Spleen (tissue), 11 donors: Measurements from ENCODE around the gene BLTP3B. TPM values are rescaled to one million over a fixed set of nuclear protein-coding genes. Genes with fewer than 3 reads are reported as not detected.

Experiments
- DNase-seq: peaks from one replicate; pipeline ENCODE4 v3.0.0-alpha.2; 2020
- H3K27ac ChIP-seq, 8 donors: fragments of 200-600 bp; sonication (generic) in 7 of 8; 1 replicate in 4 of 8; 2 replicates in 4 of 8; pipeline versions ENCODE4 v1.5.0 to v1.8.0; 2016 to 2021; ENCODE audit warnings: inconsistent platforms in 4 of 8, mild to moderate bottlenecking in 4 of 8, moderate library complexity in 1 of 8
- H3K27me3 ChIP-seq, 7 donors: fragments of 200-600 bp; sonication (generic) in 6 of 7; replicated peaks in 1 of 7; 1 replicate in 4 of 7; 2 replicates in 3 of 7; pipeline versions ENCODE4 v1.5.0 to v1.8.0; 2016 to 2021; ENCODE audit warnings: inconsistent platforms in 3 of 7, mild to moderate bottlenecking in 1 of 7
- H3K36me3 ChIP-seq, 6 donors: fragments of 200-600 bp; sonication (generic) in 5 of 6; 1 replicate in 4 of 6; 2 replicates in 2 of 6; pipeline versions ENCODE4 v1.5.0 to v1.8.0; 2016 to 2021; ENCODE audit warnings: inconsistent platforms in 2 of 6
- H3K4me1 ChIP-seq, 6 donors: fragments of 200-600 bp; sonication (generic) in 5 of 6; 1 replicate in 3 of 6; 2 replicates in 3 of 6; pipeline versions ENCODE4 v1.5.0 to v1.8.0; 2016 to 2021; ENCODE audit warnings: inconsistent platforms in 3 of 6
- H3K4me3 ChIP-seq, 8 donors: fragments of 200-600 bp; sonication (generic) in 7 of 8; 1 replicate in 4 of 8; 2 replicates in 4 of 8; pipeline versions ENCODE4 v1.5.0 to v1.8.0; 2016 to 2021; ENCODE audit warnings: inconsistent platforms in 4 of 8, mild to moderate bottlenecking in 4 of 8, moderate library complexity in 2 of 8
- H3K9me3 ChIP-seq, 8 donors: fragments of 200-600 bp; sonication (generic) in 7 of 8; 1 replicate in 4 of 8; 2 replicates in 4 of 8; pipeline versions ENCODE4 v1.5.0 to v1.8.0; 2016 to 2021; ENCODE audit warnings: inconsistent platforms in 4 of 8
- CTCF ChIP-seq, 11 experiments: fragments of 200-600 bp in 7 of 11; fragments of 450-650 bp in 4 of 11; sonication (generic) in 4 of 11; IDR thresholded peaks in 8 of 11; conservative IDR thresholded peaks in 3 of 11; 1 replicate in 7 of 11; 2 replicates in 4 of 11; pipeline versions ENCODE4 v1.4.0 to v1.8.0; 2016 to 2021; ENCODE audit warnings: antibody characterized with exemption in 11 of 11, inconsistent platforms in 4 of 11, mild to moderate bottlenecking in 1 of 11
- POLR2A ChIP-seq, 3 donors: fragments of 450-650 bp; IDR thresholded peaks; one replicate each; pipeline ENCODE4 v1.5.1; 2017; ENCODE audit warnings: antibody characterized with exemption in 3 of 3, mild to moderate bottlenecking in 1 of 3
- POLR2AphosphoS5 ChIP-seq, 3 donors: sonication (generic); formaldehyde crosslinking; IDR thresholded peaks; one replicate each; pipeline ENCODE4 v1.5.1; 2017; ENCODE audit warnings: antibody characterized with exemption in 3 of 3
- WGBS, 5 donors: extraction: QIAGEN DNeasy Blood & Tissue Kit in 3 of 5; methylation state at CpG; one replicate each; pipeline versions ENCODE4 v1.1.5 to v1.1.7; 2013 to 2018; 5-methylcytosine and 5-hydroxymethylcytosine counted together
- intact Hi-C: fragments of 100-400 bp; cut with DNase I; formaldehyde crosslinking; loops from one replicate; pipeline ENCODE4 v1.15.0; 2023; ENCODE audit warnings: low total_unique reads
- microRNA-seq, 3 donors: library from miRNA; unstranded; fragments of <30 nt; microRNA quantifications; one replicate each; pipeline versions ENCODE4 to v1.1.0, GENCODE V29; 2019 to 2020
- polyA plus RNA-seq, 3 donors: library from polyadenylated mRNA; stranded (reverse); fragments of 200-250 nt; gene quantifications; one replicate each; pipeline ENCODE4 v1.2.1, GENCODE V29; 2013
- small RNA-seq, 4 donors: library from RNA; depleted of rRNA; stranded (forward); fragments of <200 nt; gene quantifications; one replicate each; pipeline ENCODE3, GENCODE V24; 2016
- total RNA-seq, 7 donors: library from RNA; depleted of rRNA in 3 of 7; stranded (reverse); fragments of >200 nt in 3 of 7; fragmentation: NEBNext Ultra II Directional in 4 of 7; extraction: Animal tissue kit (Norgen Biotek cat#: 25700) in 4 of 7; gene quantifications; one replicate each; pipeline versions ENCODE4 v1.1.0 to v1.2.1, GENCODE V29; 2016 to 2021
- donor health status: healthy with polysubstance abuse.
- donor health status: DM: no; HTN: no; CAD: no; lungs with moderate emphysema.
- donor health status: DM: no; HTN: no; CAD: no.
- donor health status: Bipolar disorder and iron deficiency.
- donor health status: healthy.
- donor health status: DM: no; HTN: no; CAD: no.
- donor health status: DM: yes; HTN: yes; CAD: no.

BLTP3B gene
- total and polyA plus RNA-seq, 10 donors: 3.8 to 42.5 (median 31.9) TPM

- TF ChIP-seq CTCF (IDR thresholded peaks at IDR 0.05 in 8 of 11, conservative IDR thresholded peaks at IDR 0.05 in 3 of 11): no peak
- no peak for TF ChIP-seq POLR2AphosphoS5 (IDR thresholded peaks at IDR 0.05)
- no peak for TF ChIP-seq POLR2A (IDR thresholded peaks at IDR 0.05)
- Histone ChIP-seq H3K4me1 (peaks cover 0 to 23% (median 3%) of the 10 kb centered on the region in 6 donors), H3K9me3 (peaks cover 0 to 7% (median 0%) of the 10 kb centered on the region in 8 donors), H3K27me3 (no peaks in the 10 kb centered on the region), H3K36me3 (peaks cover 0 to 40% (median 6%) of the 10 kb centered on the region in 6 donors), H3K4me3 (no peak overlapping the region), H3K27ac (no peak overlapping the region)
- intact Hi-C loops: no loop called here
- WGBS, 5 donors: 95 to 98% (median 98%) methylated on average over 4 of the region's 4 CpGs
- no peak for DNase-seq
Measured at GRCh38 chr12:100110276-100110675, 32.4 kb downstream of the BLTP3B start.

- H3K36me3 ChIP-seq: peaks cover 0 to 57% (median 10%) of the 10 kb centered on the region in 6 donors
Measured at GRCh38 chr12:100106861-100107260, 35.8 kb downstream of the BLTP3B start.

GRCh38 chr12:100105661-100106060 lies 37.0 kb downstream of the BLTP3B start:
- no peaks in the 10 kb centered on the region for H3K27me3 ChIP-seq
- 95 to 99% (median 98%) methylated on average over 4 of the region's 4 CpGs for WGBS, 5 donors
- no peak overlapping the region for H3K4me3 ChIP-seq
- TF ChIP-seq POLR2AphosphoS5 (IDR thresholded peaks at IDR 0.05) (no peak), POLR2A (IDR thresholded peaks at IDR 0.05) (no peak), CTCF (IDR thresholded peaks at IDR 0.05 in 8 of 11, conservative IDR thresholded peaks at IDR 0.05 in 3 of 11) (no peak)
- H3K9me3 ChIP-seq: peaks cover 0 to 7% (median 0%) of the 10 kb centered on the region in 8 donors
- intact Hi-C loops: no loop called here
- no peak for DNase-seq
- no peak overlapping the region for H3K27ac ChIP-seq
- H3K36me3 ChIP-seq: peaks cover 0 to 69% (median 14%) of the 10 kb centered on the region in 6 donors
- no peaks in the 10 kb centered on the region for H3K4me1 ChIP-seq

More at GRCh38 chr12:100106861-100107260, 35.8 kb downstream of the BLTP3B start:
- H3K27ac ChIP-seq: no peak overlapping the region
- TF ChIP-seq POLR2AphosphoS5 (IDR thresholded peaks at IDR 0.05): no peak
- no peaks in the 10 kb centered on the region for H3K27me3 ChIP-seq
- H3K4me1 ChIP-seq: no peaks in the 10 kb centered on the region
- peaks cover 0 to 7% (median 0%) of the 10 kb centered on the region in 8 donors for H3K9me3 ChIP-seq
- H3K4me3 ChIP-seq: no peak overlapping the region
- intact Hi-C loops: no loop called here
- 90 to 98% (median 95%) methylated on average over 6 of the region's 6 CpGs for WGBS, 5 donors
- no peak for DNase-seq

- intact Hi-C loops: no loop called here
- Histone ChIP-seq H3K36me3 (peaks cover 0 to 80% (median 32%) of the 10 kb centered on the region in 6 donors), H3K27ac (no peak overlapping the region), H3K4me1 (no peaks in the 10 kb centered on the region), H3K27me3 (no peaks in the 10 kb centered on the region), H3K9me3 (no peaks in the 10 kb centered on the region), H3K4me3 (no peak overlapping the region)
- TF ChIP-seq CTCF (IDR thresholded peaks at IDR 0.05 in 8 of 11, conservative IDR thresholded peaks at IDR 0.05 in 3 of 11) (no peak), POLR2AphosphoS5 (IDR thresholded peaks at IDR 0.05) (no peak), POLR2A (IDR thresholded peaks at IDR 0.05) (no peak)
- DNase-seq: no peak
- WGBS, 5 donors: 79 to 93% (median 89%) methylated on average over 3 of the region's 3 CpGs
Measured at GRCh38 chr12:100101000-100101399, 41.7 kb downstream of the BLTP3B start.

Small RNA genes lying within 50 kb of the gene (microRNA-seq; reads per million reads assigned to microRNA genes)
- 0 reads per million in 3 donors for gene MIR1827

Small RNA genes lying within 50 kb of the gene (small RNA-seq; reads per million reads assigned to genes)
- 0 reads per million in 4 donors for gene MIR1827
- 0 reads per million in 4 donors for gene RN7SL176P

Other genes with a start within 250 kb of the BLTP3B start
- 1 to 10 TPM; 1.5 to 8.0 (median 7.0) TPM for gene ANKS1B, start 157.9 kb downstream of the BLTP3B start, total RNA-seq
- under 1 TPM; 0.21 to 0.43 (median 0.22) TPM for gene ANKS1B, start 157.9 kb downstream of the BLTP3B start, polyA plus RNA-seq
- gene ACTR6, start 57.9 kb upstream of the BLTP3B start, total RNA-seq: 10 to 100 TPM; 20.1 to 32.4 (median 25.1) TPM
- 10 to 100 TPM; 15.0 to 23.1 (median 18.4) TPM for gene ACTR6, start 57.9 kb upstream of the BLTP3B start, polyA plus RNA-seq
- gene DEPDC4, start 124.2 kb upstream of the BLTP3B start, total RNA-seq: 1 to 10 TPM in 1 of 7 donors, under 1 TPM in 4, not detected in 2; 0.26 to 1.4 (median 0.73) TPM
- under 1 TPM; 0.22 to 0.64 (median 0.24) TPM for gene DEPDC4, start 124.2 kb upstream of the BLTP3B start, polyA plus RNA-seq
- 10 to 100 TPM; 35.8 to 72.4 (median 48.7) TPM for gene SCYL2, start 124.3 kb upstream of the BLTP3B start, total RNA-seq
- 10 to 100 TPM in 1 of 3 donors, 1 to 10 TPM in 2; 8.4 to 10.9 (median 9.5) TPM for gene SCYL2, start 124.3 kb upstream of the BLTP3B start, polyA plus RNA-seq
- under 1 TPM in 1 of 7 donors, not detected in 6; 0.34 TPM for gene SLC17A8, start 214.2 kb upstream of the BLTP3B start, total RNA-seq
- under 1 TPM in 1 of 3 donors, not detected in 2; 0.02 TPM for gene SLC17A8, start 214.2 kb upstream of the BLTP3B start, polyA plus RNA-seq